HG02970 (cell line): Measurements from ENCODE around the gene SYCE3.
"Not testable (repeated sequence)": the region's sequence is repeated elsewhere in the genome, so short reads cannot be mapped to it uniquely, and the experiment has no call there.

Source experiments
- ATAC-seq: cut with Tn5 transposase; IDR thresholded peaks from one replicate; pipeline ENCODE4 v1.9.1; 2021; ENCODE audit warnings: mild to moderate bottlenecking, moderate library complexity, moderate number of reproducible peaks; ENCODE audit not compliant: unreplicated experiment, low FRiP score

Gene SYCE3

GRCh38 chr22:50553310-50553709 is 9.4 kb downstream of the SYCE3 start:
- ATAC-seq: no peak

- ATAC-seq: no peak
Measured at GRCh38 chr22:50551160-50551752, 11.5 kb downstream of the SYCE3 start.

- no peak for ATAC-seq
Measured at GRCh38 chr22:50550395-50550794, 12.3 kb downstream of the SYCE3 start.

- no peak for ATAC-seq
Measured at GRCh38 chr22:50548921-50549790, 13.6 kb downstream of the SYCE3 start.

- no peak for ATAC-seq
Measured at GRCh38 chr22:50548040-50548920, 14.4 kb downstream of the SYCE3 start.

GRCh38 chr22:50547263-50547985 is 15.3 kb downstream of the SYCE3 start:
- no peak for ATAC-seq

GRCh38 chr22:50546326-50547262 is 16.1 kb downstream of the SYCE3 start:
- ATAC-seq: no peak

- no peak for ATAC-seq
Measured at GRCh38 chr22:50545522-50546325, 17.0 kb downstream of the SYCE3 start, which contains the start of gene KLHDC7B. KLHDC7B (plus strand) TSS chr22:50545899; CDS start chr22:50546244, 345 bp downstream.

GRCh38 chr22:50544746-50545253 is 17.9 kb downstream of the SYCE3 start:
- no peak for ATAC-seq

GRCh38 chr22:50544078-50544745 is 18.5 kb downstream of the SYCE3 start:
- ATAC-seq: no peak

GRCh38 chr22:50542416-50542927 is 20.2 kb downstream of the SYCE3 start:
- no peak for ATAC-seq

GRCh38 chr22:50541667-50542026 is 21.1 kb downstream of the SYCE3 start:
- ATAC-seq: not testable (repeated sequence)

GRCh38 chr22:50540381-50540780 is 22.3 kb downstream of the SYCE3 start:
- ATAC-seq: no peak

GRCh38 chr22:50537765-50538164 is 25.0 kb downstream of the SYCE3 start:
- no peak for ATAC-seq

- ATAC-seq: no peak
Measured at GRCh38 chr22:50536226-50536625, 26.5 kb downstream of the SYCE3 start.

GRCh38 chr22:50535113-50535512 is 27.6 kb downstream of the SYCE3 start:
- no peak for ATAC-seq
